Keratinocyte (primary cell): ENCODE data around the gene ACSM2B. TPM values are rescaled to one million over a fixed set of nuclear protein-coding genes. Genes with fewer than 3 reads are reported as not detected.
"Not testable (repeated sequence)": the region's sequence is repeated elsewhere in the genome, so short reads cannot be mapped to it uniquely, and the experiment has no call there.

Experiments
- DNase-seq: peaks from one replicate; pipeline ENCODE4 v3.0.0-alpha.2; 2011; ENCODE audit warnings: low read depth, missing footprints, low spot score
- FAIRE-seq: peaks from 2 replicates; lab custom pipeline; 2011; peaks lifted over from hg19 to GRCh38; lab: Jason Lieb, UNC
- H2AFZ ChIP-seq: 2 replicates; pipeline ENCODE4 v1.6.0; 2012; ENCODE audit warnings: low read length, control low read depth, inconsistent platforms; ENCODE audit not compliant: control insufficient read depth
- H3K27ac ChIP-seq: 2 replicates; pipeline ENCODE4 v1.5.1; 2011; ENCODE audit warnings: low read length; ENCODE audit not compliant: control insufficient read depth, insufficient read depth
- H3K27me3 ChIP-seq: 3 replicates; pipeline ENCODE4 v1.6.0; 2011; ENCODE audit warnings: low read length; ENCODE audit not compliant: control insufficient read depth, insufficient read depth; ENCODE audit errors: extremely low read depth
- H3K36me3 ChIP-seq, 2 experiments: 2 replicates in 1 of 2; 3 replicates in 1 of 2; pipeline ENCODE4 v1.5.1; 2011; ENCODE audit warnings: low read length in 2 of 2, mild to moderate bottlenecking in 1 of 2; ENCODE audit not compliant: control insufficient read depth in 2 of 2, insufficient read depth in 2 of 2; ENCODE audit errors: extremely low read depth in 1 of 2
- H3K4me1 ChIP-seq: 3 replicates; pipeline ENCODE4 v1.5.1; 2011; ENCODE audit warnings: low read length; ENCODE audit not compliant: control insufficient read depth, insufficient read depth; ENCODE audit errors: extremely low read depth
- H3K4me2 ChIP-seq: 3 replicates; pipeline ENCODE4 v1.6.0; 2011; ENCODE audit warnings: low read depth, low read length; ENCODE audit not compliant: control insufficient read depth, insufficient read depth; ENCODE audit errors: extremely low read depth
- H3K4me3 ChIP-seq, 3 experiments: fragments of 200-600 bp in 1 of 3; sonication (generic) in 1 of 3; 2 replicates in 2 of 3; 3 replicates in 1 of 3; pipeline ENCODE4 v1.5.1; 2011 to 2016; ENCODE audit warnings: low read length in 3 of 3, mild to moderate bottlenecking in 3 of 3, control low read depth in 2 of 3, inconsistent platforms in 1 of 3, low read depth in 1 of 3, mixed read lengths in 1 of 3, mixed run types in 1 of 3, moderate library complexity in 1 of 3; ENCODE audit not compliant: control insufficient read depth in 2 of 3, insufficient read depth in 2 of 3; ENCODE audit errors: extremely low read depth in 1 of 3
- H3K79me2 ChIP-seq: 2 replicates; pipeline ENCODE4 v1.6.0; 2012; ENCODE audit warnings: low read length; ENCODE audit not compliant: control insufficient read depth, insufficient read depth
- H3K9ac ChIP-seq: 3 replicates; pipeline ENCODE4 v1.6.0; 2011; ENCODE audit warnings: low read length; ENCODE audit not compliant: control insufficient read depth, insufficient read depth; ENCODE audit errors: extremely low read depth
- H3K9me1 ChIP-seq: 3 replicates; pipeline ENCODE4 v1.6.0; 2011; ENCODE audit warnings: low read length; ENCODE audit not compliant: control insufficient read depth, insufficient read depth; ENCODE audit errors: extremely low read depth
- H3K9me3 ChIP-seq: 2 replicates; pipeline ENCODE4 v1.5.1; 2012; ENCODE audit warnings: low read depth, low read length; ENCODE audit not compliant: control insufficient read depth
- H4K20me1 ChIP-seq: 3 replicates; pipeline ENCODE4 v1.6.0; 2011; ENCODE audit warnings: low read length; ENCODE audit not compliant: control insufficient read depth, insufficient read depth; ENCODE audit errors: extremely low read depth
- CTCF ChIP-seq, 3 experiments: IDR thresholded peaks in 1 of 3; conservative IDR thresholded peaks in 1 of 3; optimal IDR thresholded peaks in 1 of 3; 2 replicates in 2 of 3; 3 replicates in 1 of 3; pipeline versions ENCODE3 to v1.5.1; 2011; ENCODE audit warnings: low read length in 3 of 3, mild to moderate bottlenecking in 3 of 3, moderate library complexity in 2 of 3, control low read depth in 1 of 3, inconsistent platforms in 1 of 3; ENCODE audit not compliant: insufficient read depth in 2 of 3; ENCODE audit errors: extremely low read depth in 1 of 3
- EZH2 ChIP-seq: IDR thresholded peaks from one replicate; pipeline ENCODE4 v1.6.1; 2012; ENCODE audit warnings: inconsistent platforms, mild to moderate bottlenecking, low read length, moderate library complexity
- dilution Hi-C: fragments of 300-500 bp; cut with MboI; formaldehyde crosslinking; loops from one replicate; pipeline ENCODE4 v1.7.0; 2020; ENCODE audit warnings: low sequenced_read_pairs; ENCODE audit not compliant: extremely low pct_ligation_motif_present
- polyA plus RNA-seq, 5 experiments: library from polyadenylated mRNA; depleted of rRNA in 3 of 5; stranded (reverse) in 3 of 5; stranded (forward) in 1 of 5; unstranded in 1 of 5; fragments of >200 nt; gene quantifications; 1 replicate in 1 of 5; 2 replicates in 3 of 5; 3 replicates in 1 of 5; pipeline versions ENCODE4 v1.2.1 to v1.2.3, GENCODE V29; 2011 to 2012; ENCODE audit warnings: missing spikeins in 2 of 5, low read depth in 1 of 5, low replicate concordance in 1 of 5

Gene ACSM2B
- polyA plus RNA-seq, 1 donor (not counting 4 experiments of a cell fraction or from before 2014, with no cell fraction given): not detected

GRCh38 chr16:20531795-20532194, 44.4 kb downstream of the ACSM2B start:
- H3K27ac ChIP-seq, H4K20me1 ChIP-seq, H3K79me2 ChIP-seq, H3K9ac ChIP-seq, H3K9me1 ChIP-seq, dilution Hi-C loops, H3K4me3 ChIP-seq, H3K36me3 ChIP-seq, DNase-seq, FAIRE-seq, H3K4me1 ChIP-seq, H3K9me3 ChIP-seq, H3K27me3 ChIP-seq, H3K4me2 ChIP-seq, H2AFZ ChIP-seq: not testable (repeated sequence)

GRCh38 chr16:20520103-20520502, 56.1 kb downstream of the ACSM2B start:
- H3K4me1 ChIP-seq: no peaks in the 10 kb centered on the region
- dilution Hi-C loops: no loop called here
- no peaks in the 10 kb centered on the region for H3K9me3 ChIP-seq
- no peak for FAIRE-seq
- no peak overlapping the region for H3K27ac ChIP-seq
- H3K9ac ChIP-seq: no peak overlapping the region
- H3K27me3 ChIP-seq: no peaks in the 10 kb centered on the region
- no peak overlapping the region for H3K4me3 ChIP-seq
- no peak for TF ChIP-seq CTCF (optimal IDR thresholded peaks at IDR 0.05 in 1 of 3, IDR thresholded peaks at IDR 0.05 in 1 of 3, conservative IDR thresholded peaks at IDR 0.05 in 1 of 3; ENCODE audit: extremely low read depth in 1 of 3, insufficient read depth in 2 of 3, low read length in 3 of 3)
- no peak for TF ChIP-seq EZH2
- DNase-seq: no peak
- H3K79me2 ChIP-seq: no peaks in the 10 kb centered on the region
- no peak overlapping the region for H3K4me2 ChIP-seq
- no peak overlapping the region for H2AFZ ChIP-seq
- no peaks in the 10 kb centered on the region for H3K9me1 ChIP-seq
- no peaks in the 10 kb centered on the region for H4K20me1 ChIP-seq
- H3K36me3 ChIP-seq: no peaks in the 10 kb centered on the region

- Histone ChIP-seq H3K9me1 (no peaks in the 10 kb centered on the region), H3K4me3 (no peak overlapping the region), H3K27ac (no peak overlapping the region), H3K9ac (no peak overlapping the region), H3K27me3 (no peaks in the 10 kb centered on the region), H3K4me1 (no peaks in the 10 kb centered on the region), H2AFZ (no peak overlapping the region), H3K4me2 (no peak overlapping the region), H3K9me3 (no peaks in the 10 kb centered on the region), H4K20me1 (no peaks in the 10 kb centered on the region), H3K79me2 (no peaks in the 10 kb centered on the region), H3K36me3 (no peaks in the 10 kb centered on the region)
- dilution Hi-C loops: no loop called here
- FAIRE-seq: no peak
- TF ChIP-seq CTCF (optimal IDR thresholded peaks at IDR 0.05 in 1 of 3, IDR thresholded peaks at IDR 0.05 in 1 of 3, conservative IDR thresholded peaks at IDR 0.05 in 1 of 3; ENCODE audit: extremely low read depth in 1 of 3, insufficient read depth in 2 of 3, low read length in 3 of 3) (no peak), EZH2 (no peak)
- DNase-seq: no peak
These were observed 56.9 kb downstream of the ACSM2B start for GRCh38 chr16:20519231-20519630.
